ENCODE measurements around the gene NAGK.
"Not testable (repeated sequence)": the region's sequence is repeated elsewhere in the genome, so short reads cannot be mapped to it uniquely, and the experiment has no call there.

Gene NAGK

GRCh38 chr2:71045865-71046548 lies 22.4 kb upstream of the NAGK start:
- Histone ChIP-seq H4K20me1 (no peaks in the 10 kb centered on the region; a peak in 1 of 22 replicates), H3K4me3 (no peak overlapping the region), H3K9ac (no peak overlapping the region; a peak in 1 of 22 replicates), H3K4me1 (peaks cover 0 to 29% (median 16%) of the 10 kb centered on the region in 10 experiments; a peak in 14 of 20 replicates), H3K27ac (peak overlapping the region in 3 of 11 experiments; percentile 26 to 62 (median 53); a peak in 4 of 22 replicates), H3K27me3 (no peaks in the 10 kb centered on the region), H3K36me3 (no peaks in the 10 kb centered on the region; a peak in 1 of 22 replicates), H3K9me3 (replicated peaks in 1 of 11) (no peaks in the 10 kb centered on the region), H3K4me2 (peak overlapping the region in 9 of 11 experiments; percentile 2 to 72 (median 51); a peak in 15 of 22 replicates)
- TF ChIP-seq Cebpa-rat (IDR thresholded peaks at IDR 0.05), result no peak

GRCh38 chr2:71048096-71048495 lies 20.4 kb upstream of the NAGK start:
- Histone ChIP-seq H3K4me3 (no peak overlapping the region), H3K4me1 (peaks cover 0 to 36% (median 16%) of the 10 kb centered on the region in 10 experiments; a peak in 14 of 20 replicates), H3K9ac (no peak overlapping the region), H3K36me3 (no peaks in the 10 kb centered on the region; a peak in 1 of 22 replicates), H3K9me3 (replicated peaks in 1 of 11) (no peaks in the 10 kb centered on the region), H4K20me1 (no peaks in the 10 kb centered on the region), H3K27me3 (no peaks in the 10 kb centered on the region), H3K4me2 (no peak overlapping the region), H3K27ac (no peak overlapping the region)
- TF ChIP-seq Cebpa-rat (IDR thresholded peaks at IDR 0.05), result no peak

GRCh38 chr2:71049704-71050360 lies 18.6 kb upstream of the NAGK start:
- H3K27me3 ChIP-seq; H3K27ac ChIP-seq; H3K9me3 ChIP-seq (replicated peaks in 1 of 11); H3K36me3 ChIP-seq; H3K4me3 ChIP-seq; H3K9ac ChIP-seq; H4K20me1 ChIP-seq: not testable (repeated sequence)
- H3K4me1 ChIP-seq, result peaks cover 0 to 36% (median 16%) of the 10 kb centered on the region in 10 experiments; a peak in 14 of 20 replicates
- H3K4me2 ChIP-seq, result 0 out of 22 replicates have a peak overlapping the region, but pooled peaks of 1 of the 11 experiments have one; percentile 12

- not testable (repeated sequence) for H3K4me3 ChIP-seq; H3K27me3 ChIP-seq; H3K4me2 ChIP-seq; H3K9ac ChIP-seq; H3K9me3 ChIP-seq (replicated peaks in 1 of 11); H4K20me1 ChIP-seq; H3K27ac ChIP-seq; H3K36me3 ChIP-seq
- H3K4me1 ChIP-seq, result peaks cover 0 to 14% (median 4%) of the 10 kb centered on the region in 10 experiments; a peak in 11 of 20 replicates
These were observed 13.2 kb upstream of the NAGK start for GRCh38 chr2:71055206-71055740.

GRCh38 chr2:71060211-71060610 lies 8.2 kb upstream of the NAGK start:
- Histone ChIP-seq H3K4me2 (peak overlapping the region in 6 of 11 experiments; percentile 5 to 97 (median 78); a peak in 10 of 22 replicates), H3K9me3 (replicated peaks in 1 of 11) (no peaks in the 10 kb centered on the region), H3K4me3 (no peak overlapping the region), H3K27ac (peak overlapping the region in 4 of 11 experiments; percentile 17 to 42 (median 30); a peak in 3 of 22 replicates), H4K20me1 (no peaks in the 10 kb centered on the region), H3K27me3 (no peaks in the 10 kb centered on the region), H3K9ac (peak overlapping the region in 2 of 11 experiments; percentile 9 to 20; a peak in 1 of 22 replicates), H3K36me3 (peaks cover 0 to 4% (median 0%) of the 10 kb centered on the region in 11 experiments; a peak in 1 of 22 replicates), H3K4me1 (peaks cover 11 to 53% (median 38%) of the 10 kb centered on the region in 10 experiments)
- no peak for TF ChIP-seq Cebpa-rat (IDR thresholded peaks at IDR 0.05)

GRCh38 chr2:71060871-71061270 lies 7.6 kb upstream of the NAGK start:
- Histone ChIP-seq H3K4me1 (peaks cover 18 to 58% (median 44%) of the 10 kb centered on the region in 10 experiments), H3K27ac (peak overlapping the region in 5 of 11 experiments; percentile 17 to 42 (median 35); a peak in 7 of 22 replicates), H3K9me3 (replicated peaks in 1 of 11) (no peaks in the 10 kb centered on the region), H3K36me3 (peaks cover 0 to 4% (median 0%) of the 10 kb centered on the region in 11 experiments; a peak in 1 of 22 replicates), H4K20me1 (no peaks in the 10 kb centered on the region), H3K4me2 (peak overlapping the region in 5 of 11 experiments; percentile 59 to 97 (median 96); a peak in 10 of 22 replicates), H3K27me3 (no peaks in the 10 kb centered on the region), H3K4me3 (no peak overlapping the region), H3K9ac (peak overlapping the region in 2 of 11 experiments; percentile 20 to 37; a peak in 3 of 22 replicates)
- TF ChIP-seq Cebpa-rat (IDR thresholded peaks at IDR 0.05), result no peak

- H3K9me3 ChIP-seq (replicated peaks in 1 of 11), result no peaks in the 10 kb centered on the region
- H3K36me3 ChIP-seq, result peaks cover 0 to under 1% (median 0%) of the 10 kb centered on the region in 11 experiments; a peak in 1 of 22 replicates
- H3K4me1 ChIP-seq, result peaks cover 28 to 80% (median 66%) of the 10 kb centered on the region in 10 experiments
- peak overlapping the region in 6 of 10 experiments; percentile 37 to 70 (median 59); a peak in 11 of 20 replicates for H3K4me3 ChIP-seq
- peak overlapping the region in 7 of 11 experiments; percentile 75 to 97 (median 90); a peak in 12 of 22 replicates for H3K9ac ChIP-seq
- H3K27me3 ChIP-seq, result no peaks in the 10 kb centered on the region
- H4K20me1 ChIP-seq, result no peaks in the 10 kb centered on the region
- peak overlapping the region in 8 of 11 experiments; percentile 76 to 98 (median 96); a peak in 15 of 22 replicates for H3K4me2 ChIP-seq
- TF ChIP-seq Cebpa-rat (IDR thresholded peaks at IDR 0.05), result no peak
- peak overlapping the region in 9 of 11 experiments; percentile 87 to 100 (median 96); a peak in 17 of 22 replicates for H3K27ac ChIP-seq
These were observed 5.2 kb upstream of the NAGK start for GRCh38 chr2:71063216-71063615.

- Histone ChIP-seq H3K4me3 (peak overlapping the region in 7 of 10 experiments; percentile 31 to 70 (median 59); a peak in 13 of 20 replicates), H3K9ac (peak overlapping the region; percentile 51 to 97 (median 84); a peak in 20 of 22 replicates), H3K27ac (peak overlapping the region; percentile 75 to 100 (median 95)), H3K4me2 (peak overlapping the region; percentile 48 to 98 (median 91)), H4K20me1 (peaks cover 0 to 7% (median 0%) of the 10 kb centered on the region in 11 experiments; a peak in 7 of 22 replicates), H3K27me3 (no peaks in the 10 kb centered on the region), H3K36me3 (peaks cover 0 to 2% (median 0%) of the 10 kb centered on the region in 11 experiments; a peak in 3 of 22 replicates), H3K4me1 (peaks cover 33 to 80% (median 67%) of the 10 kb centered on the region in 10 experiments), H3K9me3 (replicated peaks in 1 of 11) (no peaks in the 10 kb centered on the region)
- no peak for TF ChIP-seq Cebpa-rat (IDR thresholded peaks at IDR 0.05)
These were observed 4.3 kb upstream of the NAGK start for GRCh38 chr2:71064110-71064611.
